Measurements from ENCODE around the gene LAMB3.

Gene LAMB3

DNA sequence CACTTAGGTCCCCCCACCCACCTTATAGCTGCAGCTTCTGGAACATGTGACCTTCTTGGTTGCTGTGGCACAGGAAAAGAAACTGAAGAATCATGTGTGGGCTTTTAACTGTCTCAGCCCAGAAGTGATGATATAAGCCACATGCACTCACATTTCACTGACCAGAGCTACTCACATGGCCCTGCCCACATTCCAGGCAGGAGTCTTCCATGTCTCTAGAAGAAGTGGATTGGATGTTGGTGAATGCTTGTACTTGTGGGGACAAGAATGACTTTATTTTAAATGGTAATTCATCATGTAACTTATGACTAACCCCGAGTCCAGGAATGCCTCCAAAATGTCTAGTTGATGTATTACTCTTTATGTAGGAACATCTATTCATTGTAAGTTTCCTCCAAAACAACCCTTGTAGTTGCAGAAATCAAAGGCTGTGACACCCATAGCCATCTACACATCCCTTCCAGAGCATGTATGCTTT lies 84.5 kb downstream of the LAMB3 start:
- H3K4me3 ChIP-seq (ENCODE audit: insufficient read depth, low read length, poor library complexity, severe bottlenecking), result no peak overlapping the region

DNA sequence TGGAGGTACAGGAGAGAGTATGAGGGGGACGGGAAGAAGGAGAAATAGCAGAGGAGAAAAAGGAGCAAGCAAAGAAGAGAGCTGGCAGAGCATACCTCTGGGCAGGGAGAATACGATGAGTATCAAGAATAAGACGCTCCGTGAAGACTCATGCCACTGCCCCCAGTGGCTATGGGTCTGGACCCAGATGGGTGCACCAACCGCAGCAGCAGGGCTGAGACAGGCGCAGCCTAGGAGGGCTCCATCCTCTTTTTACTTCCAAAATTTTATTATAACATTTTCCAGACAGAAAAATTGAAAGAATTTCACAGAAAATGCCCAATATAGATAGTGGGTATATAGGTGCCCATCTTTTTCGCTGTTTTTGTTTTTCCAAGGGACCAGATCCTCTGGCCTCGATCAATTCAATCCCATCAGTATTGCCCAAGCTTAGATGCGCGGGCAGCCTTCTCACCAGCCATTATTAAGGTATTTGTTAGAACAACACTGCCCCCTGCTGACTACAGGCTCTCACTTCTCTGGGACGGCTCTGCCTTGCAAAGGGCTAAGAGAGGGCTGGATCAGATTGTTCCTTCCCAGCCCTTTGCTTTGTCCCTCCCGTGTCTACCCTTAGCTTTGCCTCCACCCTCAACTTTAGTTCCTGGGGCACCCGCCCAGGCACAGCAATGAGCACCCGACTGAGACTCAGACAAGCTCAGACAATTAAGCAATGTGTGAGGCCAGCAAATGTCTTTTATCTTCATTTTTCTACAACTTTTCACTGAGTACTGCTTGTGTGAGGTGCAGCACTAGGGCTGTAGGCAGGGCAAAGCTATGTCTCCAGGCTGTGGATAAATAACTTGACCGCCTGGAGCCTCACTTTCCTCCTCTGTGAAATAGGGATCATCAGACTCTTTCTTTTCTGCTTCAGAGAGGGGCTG lies 86.2 kb downstream of the LAMB3 start:
- Histone ChIP-seq H3K4me2 (ENCODE audit: low read depth, low read length, poor library complexity, severe bottlenecking) (no peak overlapping the region), H3K9ac (ENCODE audit: low read length) (no peak overlapping the region), H3K36me3 (ENCODE audit: low read length) (no peaks in the 10 kb centered on the region)

More for the DNA sequence above, 84.5 kb downstream of the LAMB3 start:
- Histone ChIP-seq H3K27me3 (ENCODE audit: low read length) (no peaks in the 10 kb centered on the region), H3K9ac (ENCODE audit: low read length) (no peak overlapping the region), H3K9me3 (ENCODE audit: insufficient read depth, low read length) (no peaks in the 10 kb centered on the region), H2AFZ (ENCODE audit: low read depth, low read length, severe bottlenecking) (no peak overlapping the region), H3K79me2 (ENCODE audit: insufficient read depth, low read length) (no peaks in the 10 kb centered on the region), H4K20me1 (ENCODE audit: low read depth, low read length) (no peaks in the 10 kb centered on the region), H3K9me2 (replicated peaks; ENCODE audit: insufficient read depth, low read length) (no peaks in the 10 kb centered on the region), H3K27ac (ENCODE audit: low read depth, low read length) (no peak overlapping the region), H3K36me3 (ENCODE audit: low read length) (no peaks in the 10 kb centered on the region), H3F3A (ENCODE audit: insufficient read depth) (no peaks in the 10 kb centered on the region), H3K4me2 (ENCODE audit: low read depth, low read length, poor library complexity, severe bottlenecking) (no peak overlapping the region)
- TF ChIP-seq, protein P1, sequence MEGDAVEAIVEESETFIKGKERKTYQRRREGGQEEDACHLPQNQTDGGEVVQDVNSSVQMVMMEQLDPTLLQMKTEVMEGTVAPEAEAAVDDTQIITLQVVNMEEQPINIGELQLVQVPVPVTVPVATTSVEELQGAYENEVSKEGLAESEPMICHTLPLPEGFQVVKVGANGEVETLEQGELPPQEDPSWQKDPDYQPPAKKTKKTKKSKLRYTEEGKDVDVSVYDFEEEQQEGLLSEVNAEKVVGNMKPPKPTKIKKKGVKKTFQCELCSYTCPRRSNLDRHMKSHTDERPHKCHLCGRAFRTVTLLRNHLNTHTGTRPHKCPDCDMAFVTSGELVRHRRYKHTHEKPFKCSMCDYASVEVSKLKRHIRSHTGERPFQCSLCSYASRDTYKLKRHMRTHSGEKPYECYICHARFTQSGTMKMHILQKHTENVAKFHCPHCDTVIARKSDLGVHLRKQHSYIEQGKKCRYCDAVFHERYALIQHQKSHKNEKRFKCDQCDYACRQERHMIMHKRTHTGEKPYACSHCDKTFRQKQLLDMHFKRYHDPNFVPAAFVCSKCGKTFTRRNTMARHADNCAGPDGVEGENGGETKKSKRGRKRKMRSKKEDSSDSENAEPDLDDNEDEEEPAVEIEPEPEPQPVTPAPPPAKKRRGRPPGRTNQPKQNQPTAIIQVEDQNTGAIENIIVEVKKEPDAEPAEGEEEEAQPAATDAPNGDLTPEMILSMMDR (IDR thresholded peaks at IDR 0.05; ENCODE audit: insufficient read depth, low read length, poor library complexity, severe bottlenecking), result no peak
- no peak for TF ChIP-seq EZH2phosphoT487 (conservative IDR thresholded peaks at IDR 0.05; ENCODE audit: low read length)

More for the DNA sequence above, 86.2 kb downstream of the LAMB3 start:
- no peak overlapping the region for H3K27ac ChIP-seq (ENCODE audit: low read depth, low read length)
- no peaks in the 10 kb centered on the region for H3F3A ChIP-seq (ENCODE audit: insufficient read depth)
- H3K9me3 ChIP-seq (ENCODE audit: insufficient read depth, low read length), result no peaks in the 10 kb centered on the region
- no peak for TF ChIP-seq EZH2phosphoT487 (conservative IDR thresholded peaks at IDR 0.05; ENCODE audit: low read length)
- TF ChIP-seq, protein P1 (IDR thresholded peaks at IDR 0.05; ENCODE audit: insufficient read depth, low read length, poor library complexity, severe bottlenecking), result peak; percentile 62
- no peaks in the 10 kb centered on the region for H3K79me2 ChIP-seq (ENCODE audit: insufficient read depth, low read length)
- H3K9me2 ChIP-seq (replicated peaks; ENCODE audit: insufficient read depth, low read length), result no peaks in the 10 kb centered on the region
- H3K4me3 ChIP-seq (ENCODE audit: insufficient read depth, low read length, poor library complexity, severe bottlenecking), result no peak overlapping the region
- H2AFZ ChIP-seq (ENCODE audit: low read depth, low read length, severe bottlenecking), result no peak overlapping the region
- H4K20me1 ChIP-seq (ENCODE audit: low read depth, low read length), result no peaks in the 10 kb centered on the region
- no peaks in the 10 kb centered on the region for H3K27me3 ChIP-seq (ENCODE audit: low read length)

All from SU-DHL-6 (cell line).